Upper lobe of left lung (tissue), 4 donors: ENCODE results near the gene ATPAF1.

ENCODE experiments used
- CTCF ChIP-seq, 6 experiments: fragments of 450-650 bp in 4 of 6; fragments of 200-600 bp in 2 of 6; sonication (generic) in 2 of 6; IDR thresholded peaks; one replicate each; pipeline ENCODE4 v1.5.1; 2016 to 2019; ENCODE audit warnings: antibody characterized with exemption in 6 of 6
- POLR2A ChIP-seq, 4 donors: fragments of 450-650 bp; IDR thresholded peaks; one replicate each; pipeline ENCODE4 v1.5.1; 2016 to 2017; ENCODE audit warnings: antibody characterized with exemption in 4 of 4, mild to moderate bottlenecking in 2 of 4

GRCh38 chr1:46705408-46705807 lies 37.2 kb upstream of the ATPAF1 start:
- TF ChIP-seq POLR2A (IDR thresholded peaks at IDR 0.05): no peak
- TF ChIP-seq CTCF (IDR thresholded peaks at IDR 0.05): no peak
